GM18498 (cell line): ENCODE data around the gene ST3GAL3.

Experiments used
- ATAC-seq: cut with Tn5 transposase; IDR thresholded peaks from one replicate; pipeline ENCODE4 v1.9.1; 2021; ENCODE audit warnings: mild to moderate bottlenecking, moderate library complexity; ENCODE audit not compliant: unreplicated experiment

Gene ST3GAL3

DNA sequence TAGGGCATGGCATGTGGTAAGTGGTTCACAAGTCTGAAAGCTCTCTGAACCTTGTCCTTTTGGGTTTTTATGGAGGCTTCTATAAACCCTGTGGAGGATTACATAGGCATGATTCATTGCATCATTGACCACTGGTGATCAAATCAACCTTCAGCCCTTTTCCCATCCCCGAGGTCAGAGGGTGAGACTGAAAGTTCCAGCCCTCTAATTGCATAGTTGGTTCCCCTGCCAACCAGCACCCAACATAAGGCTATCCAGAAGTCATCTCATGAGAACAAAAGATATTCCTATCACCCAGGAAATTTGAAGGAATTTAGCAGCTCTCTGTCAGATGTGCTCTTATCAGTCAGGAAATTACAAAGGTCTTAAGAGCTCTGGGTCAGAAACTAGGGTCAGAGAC, 136.8 kb downstream of the ST3GAL3 start:
- ATAC-seq = no peak

DNA sequence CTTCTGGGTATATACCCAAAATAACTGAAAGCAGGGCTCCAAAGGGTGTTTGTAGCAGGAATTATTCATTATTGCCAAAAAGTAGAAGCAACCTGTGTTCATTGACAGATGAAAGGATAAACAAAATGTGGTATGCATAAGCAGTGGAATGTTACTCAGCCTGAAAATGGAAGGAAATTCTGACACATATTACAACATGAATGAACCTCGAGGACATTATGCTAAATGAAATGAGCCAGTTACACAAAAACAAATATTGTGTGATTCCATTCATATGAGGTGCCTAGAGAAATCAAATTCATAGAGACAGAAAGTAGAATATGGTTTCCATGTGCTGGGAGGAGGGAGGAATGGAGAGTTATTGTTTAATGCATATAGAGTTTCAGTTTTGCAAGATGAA, 140.0 kb downstream of the ST3GAL3 start:
- ATAC-seq = no peak

DNA sequence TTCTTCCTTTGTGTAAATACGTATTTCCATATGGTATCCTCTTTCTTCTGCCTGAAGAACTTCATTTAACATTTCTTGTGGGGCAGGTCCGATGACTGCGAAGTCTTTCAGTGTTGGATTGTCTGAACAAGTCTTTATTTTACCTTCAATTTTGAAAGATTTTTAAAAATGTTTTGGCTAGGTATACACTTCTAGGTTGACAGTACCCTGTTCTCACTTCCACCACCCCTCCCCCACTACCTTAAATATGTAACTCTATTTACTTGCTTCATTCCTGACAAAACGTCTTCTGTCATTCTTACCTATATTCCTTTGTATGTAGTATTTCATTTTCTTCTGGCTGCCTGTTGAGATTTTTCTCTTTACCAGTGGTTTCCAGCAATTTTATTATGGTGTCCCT, 140.5 kb downstream of the ST3GAL3 start:
- no peak for ATAC-seq

- no peak for ATAC-seq
Observed at GRCh38 chr1:43849670-43850069, 142.3 kb downstream of the ST3GAL3 start.

DNA sequence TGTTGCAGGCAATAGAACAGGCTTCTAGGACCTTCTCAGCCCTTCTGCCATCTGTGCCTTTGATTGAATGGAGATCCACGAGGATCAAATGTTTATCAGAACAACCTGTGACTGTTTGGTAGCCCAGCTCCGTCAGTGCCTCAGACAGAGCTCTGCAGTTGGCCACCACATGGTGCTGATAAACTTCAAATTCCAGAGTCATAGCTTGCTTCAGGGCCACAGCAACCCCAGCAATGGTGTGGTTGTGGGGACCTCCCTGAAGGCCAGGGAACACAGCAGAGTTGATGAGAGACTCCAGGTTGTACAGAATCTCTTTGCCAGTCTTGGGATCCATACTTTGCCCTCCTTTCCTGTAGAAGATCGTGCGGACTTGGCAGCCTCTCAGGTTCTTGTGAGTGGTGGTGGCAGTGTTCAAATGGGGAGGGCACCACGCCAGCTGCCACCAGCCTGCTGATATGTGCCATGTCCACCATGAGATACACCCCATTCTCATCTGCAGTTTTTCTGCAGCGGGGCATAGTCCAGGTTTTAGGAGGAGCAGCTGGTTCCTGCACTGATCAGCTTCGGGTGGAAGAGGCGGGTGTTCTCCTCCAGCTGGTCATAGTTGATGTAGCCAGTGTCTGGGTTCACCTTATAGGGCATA, 143.4 kb downstream of the ST3GAL3 start:
- no peak for ATAC-seq

- no peak for ATAC-seq
Observed at GRCh38 chr1:43851561-43852338, 144.4 kb downstream of the ST3GAL3 start.

- ATAC-seq = peak; percentile 78
Observed at GRCh38 chr1:43853161-43853921, 146.0 kb downstream of the ST3GAL3 start.

GRCh38 chr1:43854473-43854872, 147.1 kb downstream of the ST3GAL3 start:
- no peak for ATAC-seq

GRCh38 chr1:43856188-43856587, 148.9 kb downstream of the ST3GAL3 start:
- no peak for ATAC-seq

DNA sequence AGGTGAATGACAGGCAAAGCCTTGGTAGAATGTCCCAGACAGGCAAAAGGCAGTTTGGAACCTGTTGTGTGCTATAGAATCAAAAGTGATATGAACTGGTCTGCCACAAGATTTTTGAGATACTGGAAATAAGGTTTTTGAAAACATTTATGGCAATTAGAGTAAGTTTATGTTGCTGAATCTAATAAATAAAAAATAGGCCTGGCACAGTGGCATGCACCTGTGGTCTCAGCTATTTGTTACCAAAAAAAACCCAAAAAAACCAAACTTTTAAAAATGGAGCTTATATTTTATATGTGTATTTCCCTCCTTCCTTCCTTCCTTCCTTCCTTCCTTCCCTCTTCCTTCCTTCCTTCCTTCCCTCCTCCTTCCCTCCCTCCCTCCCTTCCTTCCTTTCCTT, 149.8 kb downstream of the ST3GAL3 start:
- no peak for ATAC-seq

DNA sequence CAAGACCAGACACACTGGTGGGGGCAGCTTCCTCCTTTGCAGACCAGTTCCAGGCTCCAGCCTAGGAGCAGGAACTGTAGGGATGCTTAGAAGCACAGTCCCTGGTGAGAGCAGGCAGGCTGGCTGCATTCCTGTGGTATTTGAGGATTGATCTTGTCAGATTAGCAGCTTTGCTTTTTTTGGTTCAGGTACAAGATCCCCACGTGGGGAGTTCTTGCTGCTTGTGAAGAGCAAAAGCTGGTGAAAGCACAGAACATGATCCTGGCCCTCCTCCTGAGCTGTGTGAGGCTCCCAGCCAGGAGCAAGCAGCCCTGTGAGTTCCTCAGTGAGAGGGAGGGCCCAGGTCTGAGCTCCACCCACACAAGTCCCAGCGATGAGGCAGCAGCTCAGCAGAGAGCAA, 151.0 kb downstream of the ST3GAL3 start:
- ATAC-seq = no peak

DNA sequence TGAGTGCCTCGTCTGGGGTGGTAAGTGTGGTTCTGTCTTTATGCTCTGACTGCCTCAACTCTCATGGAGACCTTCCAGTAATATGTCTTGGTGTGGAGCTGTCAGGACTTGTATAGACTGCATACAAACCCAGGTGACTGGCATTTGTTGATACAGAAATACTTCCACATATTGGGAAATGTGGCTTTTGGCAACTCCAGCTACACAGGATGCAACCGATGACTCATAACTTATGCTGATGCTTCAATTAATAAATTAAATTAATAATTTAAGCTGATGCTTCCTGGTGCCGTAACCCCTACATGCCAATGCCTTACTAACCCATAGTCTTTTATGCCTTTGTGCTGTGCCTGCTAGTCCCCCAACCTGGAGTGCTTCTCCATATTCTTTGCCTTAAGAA, 154.0 kb downstream of the ST3GAL3 start:
- no peak for ATAC-seq

DNA sequence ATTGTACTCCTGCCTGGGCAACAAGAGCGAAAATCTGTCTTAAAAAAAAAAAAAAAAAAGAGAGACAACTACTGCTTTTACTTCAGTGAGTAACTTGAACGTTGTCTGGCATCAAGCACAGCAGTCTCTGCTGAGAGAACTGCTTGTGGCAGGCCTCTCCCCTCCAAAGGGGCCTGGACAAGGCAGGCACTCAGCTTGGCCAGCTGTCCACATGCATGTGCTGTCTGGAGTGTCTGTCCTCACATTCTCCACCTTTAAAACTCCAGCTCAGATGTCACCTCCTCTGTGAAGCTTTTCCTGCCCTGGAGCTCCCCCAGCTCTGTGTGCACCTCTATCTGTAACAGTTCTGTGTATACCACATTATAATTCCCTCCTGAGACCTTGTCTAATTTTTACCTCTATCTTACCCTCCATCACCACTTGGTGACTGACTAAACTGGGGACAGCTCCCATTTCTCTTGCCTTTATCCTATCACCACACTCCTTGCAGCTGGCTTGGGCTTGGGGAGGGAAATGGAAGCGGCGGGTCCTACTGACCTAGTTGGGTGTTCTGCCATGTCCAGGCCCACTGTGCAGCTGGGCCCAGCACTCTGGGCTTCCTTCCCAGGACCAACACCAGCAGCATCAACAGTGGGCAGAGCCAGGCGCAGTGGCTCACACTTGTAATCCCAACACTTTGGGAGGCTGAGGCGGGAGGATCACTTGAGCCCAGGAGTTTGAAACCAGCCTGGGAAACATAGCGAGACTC, 154.8 kb downstream of the ST3GAL3 start:
- no peak for ATAC-seq

- no peak for ATAC-seq
Observed at GRCh38 chr1:43864111-43865045, 157.0 kb downstream of the ST3GAL3 start.

DNA sequence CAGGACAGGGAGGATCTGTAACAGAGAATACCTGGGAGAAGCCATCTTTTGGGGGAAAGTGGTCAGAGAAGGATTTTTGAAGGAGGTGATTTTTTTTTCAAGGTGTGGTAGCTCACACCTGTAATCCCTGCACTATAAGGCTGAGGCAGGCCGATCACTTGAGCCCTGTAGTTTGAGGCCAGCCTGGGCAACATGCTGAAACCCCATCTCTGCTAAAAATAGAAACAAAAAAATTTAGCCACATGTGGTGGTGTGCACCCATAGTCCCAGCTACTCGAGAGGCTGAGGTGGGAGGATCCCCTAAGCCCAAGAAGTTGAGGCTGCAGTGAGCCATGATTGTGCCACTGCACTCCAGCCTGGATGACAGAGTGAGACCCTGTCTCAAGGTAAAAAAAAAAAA, 158.9 kb downstream of the ST3GAL3 start:
- no peak for ATAC-seq

DNA sequence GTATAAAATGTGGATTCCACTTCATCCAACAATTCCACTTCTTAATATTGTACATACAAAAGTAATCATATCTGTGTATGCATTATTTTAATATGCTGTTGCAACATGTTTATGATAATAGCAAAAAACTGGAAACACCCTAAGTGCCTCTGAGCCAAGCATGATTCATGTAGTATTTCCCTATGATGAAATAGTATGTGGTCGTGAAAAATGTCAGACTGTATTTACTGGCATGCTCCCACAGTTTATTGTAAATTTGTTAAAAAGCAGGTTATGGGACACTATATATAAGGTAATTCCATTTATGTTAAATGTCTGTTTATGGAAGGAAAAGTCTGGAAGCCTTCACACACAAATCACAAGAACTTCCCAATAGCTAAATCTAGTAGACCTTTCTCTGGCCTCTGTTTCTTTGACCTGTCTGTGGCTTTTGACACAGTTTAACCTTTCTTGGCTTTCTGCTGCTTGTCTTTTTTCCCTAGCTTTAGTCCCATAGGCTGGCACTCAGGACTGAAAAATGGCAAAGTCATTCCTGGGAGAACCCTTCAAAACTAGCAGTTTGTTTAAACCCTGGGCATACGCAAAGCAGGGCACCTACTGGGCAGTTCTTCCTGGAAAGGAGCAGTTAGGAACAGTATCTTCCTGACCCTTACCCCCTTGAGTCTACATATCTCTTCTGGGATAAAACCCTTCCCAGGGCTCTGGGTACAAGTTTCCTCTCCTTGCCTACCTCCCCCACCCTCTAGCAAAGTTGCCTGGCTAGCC, 160.8 kb downstream of the ST3GAL3 start:
- ATAC-seq = no peak

- ATAC-seq = no peak
Observed at GRCh38 chr1:43868741-43869067, 161.4 kb downstream of the ST3GAL3 start.

DNA sequence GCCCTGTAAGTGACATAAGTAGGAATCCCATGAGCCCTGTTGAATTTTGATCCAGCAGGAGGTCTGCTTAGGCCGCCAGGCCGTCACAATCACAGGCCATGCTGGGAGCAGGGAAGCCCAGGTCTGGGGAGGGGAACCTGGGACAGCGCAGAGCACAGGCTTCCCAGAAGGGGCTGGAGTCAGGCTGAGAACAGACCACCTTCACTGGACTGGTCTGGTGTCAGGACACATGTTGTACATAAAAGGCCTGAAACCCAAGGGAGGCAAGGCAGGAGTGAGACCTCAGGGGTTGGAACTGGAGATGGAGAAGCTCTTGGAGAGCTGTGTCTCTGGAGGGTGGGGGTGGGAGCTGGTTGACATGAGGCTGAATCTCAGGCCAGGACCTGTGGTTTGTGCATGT, 163.0 kb downstream of the ST3GAL3 start:
- no peak for ATAC-seq

DNA sequence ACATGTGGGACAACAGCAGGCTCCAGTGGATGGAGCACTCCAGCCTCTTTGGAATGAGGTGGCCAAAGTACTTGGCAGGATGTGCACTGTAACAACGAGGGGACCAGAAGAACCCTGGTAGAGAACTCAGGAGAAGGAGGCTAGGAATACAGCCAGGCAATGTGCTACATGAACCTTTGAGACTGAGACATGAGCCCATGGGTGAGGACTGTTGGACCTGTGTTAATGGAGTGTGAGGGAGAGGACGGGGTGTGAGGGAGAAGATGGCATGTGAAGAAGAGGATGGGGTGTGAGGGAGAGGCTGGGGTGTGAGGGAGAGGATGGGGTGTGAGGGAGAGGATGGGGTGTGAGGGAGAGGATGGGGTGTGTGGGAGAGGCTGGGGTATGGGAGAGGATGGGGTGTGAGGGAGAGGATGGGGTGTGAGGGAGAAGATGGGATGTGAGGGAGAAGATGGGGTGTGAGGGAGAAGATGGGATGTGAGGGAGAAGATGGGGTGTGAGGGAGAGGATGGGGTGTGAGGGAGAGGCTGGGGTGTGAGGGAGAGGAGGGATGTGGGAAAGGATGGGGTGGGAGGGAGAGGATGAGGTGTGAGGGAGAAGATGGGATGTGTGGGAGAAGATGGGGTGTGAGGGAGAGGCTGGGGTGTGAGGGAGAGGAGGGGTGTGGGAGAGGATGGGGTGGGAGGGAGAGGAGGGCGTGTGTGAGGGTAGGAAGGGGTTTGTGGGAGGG, 164.0 kb downstream of the ST3GAL3 start:
- ATAC-seq = no peak
